Stimulated activated naive B cell treated with anti-CD40 and anti-IgM and Interleukin-4, amounts not matched to agents 10 μg/mL and 1 μg/mL and 100 μg/mL, for 72 hours (primary cell): ENCODE measurements around the gene CBX4.

ENCODE experiments used
- ATAC-seq, 2 donors: fragments of 150-1000 bp; cut with Tn5 transposase; replicated peaks; 2 replicates each; pipeline ENCODE4 v1.10.0; 2021; ENCODE audit warnings: moderate library complexity in 1 of 2
- DNase-seq: peaks from one replicate; pipeline ENCODE4 v3.0.0; 2021
- H3K27ac Mint-ChIP-seq: one replicate; pipeline ENCODE4 v1.8.0; 2022; ENCODE audit warnings: mild to moderate bottlenecking, mixed read lengths
- H3K27me3 Mint-ChIP-seq, 2 donors: one replicate each; pipeline ENCODE4 v1.8.0; 2022; ENCODE audit warnings: mixed read lengths in 2 of 2
- H3K36me3 Mint-ChIP-seq, 2 donors: one replicate each; pipeline ENCODE4 v1.8.0; 2022; ENCODE audit warnings: mixed read lengths in 2 of 2, mild to moderate bottlenecking in 1 of 2
- H3K4me1 Mint-ChIP-seq, 2 donors: one replicate each; pipeline ENCODE4 v1.8.0; 2022; ENCODE audit warnings: mixed read lengths in 2 of 2, mild to moderate bottlenecking in 1 of 2
- H3K4me3 Mint-ChIP-seq, 2 donors: one replicate each; pipeline ENCODE4 v1.8.0; 2022; ENCODE audit warnings: mild to moderate bottlenecking in 2 of 2, mixed read lengths in 2 of 2, moderate library complexity in 1 of 2
- H3K9me3 Mint-ChIP-seq, 2 donors: one replicate each; pipeline ENCODE4 v1.8.0; 2022; ENCODE audit warnings: mixed read lengths in 2 of 2, mild to moderate bottlenecking in 1 of 2

The CBX4 gene

GRCh38 chr17:79802039-79802735 is 37.1 kb downstream of the CBX4 start:
- peak overlapping the region; percentile 57 to 59 for H3K4me3 Mint-ChIP-seq
- H3K4me1 Mint-ChIP-seq: peaks cover 43 to 63% of the 10 kb centered on the region in 2 donors
- ATAC-seq (no peak), DNase-seq (no peak)
- peaks cover 0 to 20% of the 10 kb centered on the region in 2 donors for H3K9me3 Mint-ChIP-seq
- peaks cover 57 to 78% of the 10 kb centered on the region in 2 donors for H3K27me3 Mint-ChIP-seq
- H3K36me3 Mint-ChIP-seq: peaks cover 13 to 22% of the 10 kb centered on the region in 2 donors
- H3K27ac Mint-ChIP-seq: peak overlapping the region; percentile 88

DNA sequence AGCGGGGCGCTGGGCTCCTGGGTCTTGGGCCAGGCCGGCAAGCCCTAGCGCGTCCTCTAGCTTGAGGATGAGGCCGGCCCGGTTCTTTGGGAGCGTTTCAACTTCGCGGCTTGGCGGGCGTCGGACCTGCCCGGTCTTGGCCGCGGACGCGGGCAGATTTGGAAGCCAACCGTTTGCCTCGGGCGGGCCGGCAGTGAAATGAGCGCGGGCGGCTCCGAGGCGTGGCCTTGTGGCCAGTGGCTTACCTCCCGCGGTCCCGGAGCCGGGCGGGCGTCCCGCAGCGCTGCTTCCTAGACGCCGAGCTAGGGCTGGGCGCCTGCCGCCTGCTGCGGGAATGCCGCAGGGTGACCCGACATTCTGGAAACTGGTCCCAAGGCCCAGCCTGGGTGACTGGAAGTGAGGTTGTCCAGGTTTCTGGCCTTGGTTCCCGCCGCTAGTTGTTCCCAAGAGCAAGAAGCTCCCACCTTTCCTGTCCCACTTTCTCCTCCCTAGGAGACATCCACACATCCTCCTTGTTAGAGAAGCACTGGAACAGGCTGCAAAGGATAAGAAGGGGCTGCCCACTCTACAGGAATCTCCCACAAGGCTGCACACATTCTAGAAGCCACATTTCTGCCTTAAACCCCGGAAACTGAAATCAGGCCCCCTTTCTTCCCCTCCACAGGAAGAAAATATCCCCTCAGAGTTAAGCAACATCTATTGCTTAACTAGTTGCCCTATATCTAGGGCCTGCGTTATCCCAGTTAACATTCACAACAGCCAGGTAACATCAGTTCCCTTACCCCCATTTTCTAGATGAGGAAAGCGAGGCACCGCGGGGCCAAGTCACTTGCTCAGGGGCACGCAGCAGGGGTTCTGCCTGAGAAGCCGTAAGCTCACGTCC is 37.8 kb downstream of the CBX4 start:
- ATAC-seq (no peak), DNase-seq (no peak)
- peaks cover 15 to 22% of the 10 kb centered on the region in 2 donors for H3K36me3 Mint-ChIP-seq
- peaks cover 0 to 20% of the 10 kb centered on the region in 2 donors for H3K9me3 Mint-ChIP-seq
- peaks cover 41 to 61% of the 10 kb centered on the region in 2 donors for H3K4me1 Mint-ChIP-seq
- peak overlapping the region; percentile 88 for H3K27ac Mint-ChIP-seq
- H3K27me3 Mint-ChIP-seq: peaks cover 50 to 70% of the 10 kb centered on the region in 2 donors
- peak overlapping the region; percentile 57 to 59 for H3K4me3 Mint-ChIP-seq

DNA sequence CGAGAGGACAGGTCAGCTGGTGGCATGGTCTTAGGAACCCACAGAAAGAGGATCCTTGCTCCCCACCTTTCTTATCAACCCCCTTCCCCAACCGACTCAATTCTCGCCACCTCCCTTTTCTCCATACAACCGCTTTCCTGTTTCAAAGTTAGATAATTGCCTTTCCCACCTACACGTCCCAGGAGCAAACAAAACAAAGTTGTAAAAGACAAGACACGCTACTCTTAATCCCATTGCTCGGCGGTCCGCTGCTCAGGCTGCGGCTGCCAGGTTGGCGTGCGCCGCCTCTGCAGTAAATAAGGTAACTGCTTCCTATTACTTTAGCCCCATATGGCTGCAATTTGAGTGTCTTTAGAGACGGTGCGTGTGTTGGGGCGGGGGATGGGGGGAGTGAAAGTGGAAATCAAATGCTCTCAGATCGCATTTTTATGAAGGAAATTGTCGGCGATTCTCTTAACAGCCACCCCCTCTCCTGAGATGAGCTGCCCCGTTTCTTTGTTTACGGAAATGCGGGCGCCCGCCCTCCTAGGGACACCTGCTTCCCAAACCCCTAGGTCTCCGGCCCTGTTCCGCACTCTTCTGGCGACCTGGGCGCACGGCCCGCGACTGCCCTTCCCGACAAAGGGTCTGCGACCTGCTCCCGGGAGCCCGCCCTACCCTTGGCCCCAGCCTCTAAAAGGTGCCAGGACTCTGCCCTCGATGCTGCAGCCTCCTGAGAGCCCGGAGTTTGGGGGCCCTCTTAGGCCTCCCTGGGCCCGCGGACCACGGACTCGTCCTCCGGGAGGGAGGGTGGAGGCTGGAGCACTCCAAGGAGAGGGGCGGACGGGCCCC is 38.7 kb downstream of the CBX4 start:
- Mint-ChIP-seq H3K4me1 (peaks cover 43 to 63% of the 10 kb centered on the region in 2 donors), H3K27me3 (peaks cover 43 to 63% of the 10 kb centered on the region in 2 donors), H3K36me3 (peaks cover 15 to 22% of the 10 kb centered on the region in 2 donors), H3K9me3 (peaks cover 0 to 19% of the 10 kb centered on the region in 2 donors), H3K4me3 (peak overlapping the region; percentile 76), H3K27ac (peak overlapping the region; percentile 89)
- ATAC-seq (no peak), DNase-seq (no peak)

GRCh38 chr17:79799538-79800324 is 39.5 kb downstream of the CBX4 start:
- H3K9me3 Mint-ChIP-seq: peaks cover 0 to 14% of the 10 kb centered on the region in 2 donors
- peak overlapping the region; percentile 66 to 69 for H3K4me3 Mint-ChIP-seq
- H3K27me3 Mint-ChIP-seq: peaks cover 35 to 55% of the 10 kb centered on the region in 2 donors
- DNase-seq (no peak), ATAC-seq (no peak)
- H3K36me3 Mint-ChIP-seq: peaks cover 15 to 22% of the 10 kb centered on the region in 2 donors
- peaks cover 35 to 55% of the 10 kb centered on the region in 2 donors for H3K4me1 Mint-ChIP-seq
- H3K27ac Mint-ChIP-seq: peak overlapping the region; percentile 95

DNA sequence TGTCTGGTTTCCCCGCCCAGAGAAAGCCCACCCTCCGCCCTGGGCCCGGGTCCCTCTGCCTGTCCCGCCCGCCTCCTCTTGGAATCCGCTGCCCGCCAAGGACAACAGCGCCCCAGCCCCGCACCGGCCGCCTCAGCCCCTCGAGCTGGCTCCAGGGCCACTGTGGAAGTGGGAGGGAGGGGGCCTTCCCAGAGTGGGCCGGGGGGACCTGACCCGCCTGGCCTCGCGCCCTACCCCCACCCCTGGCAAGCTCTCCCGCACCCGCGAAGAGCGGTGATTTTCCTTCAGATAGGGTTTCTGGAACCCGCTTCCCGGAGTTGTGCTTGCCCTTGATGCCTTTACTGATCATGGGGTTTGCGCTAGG is 40.1 kb downstream of the CBX4 start:
- Mint-ChIP-seq H3K4me3 (peak overlapping the region; percentile 66 to 69), H3K27ac (peak overlapping the region; percentile 95), H3K9me3 (peaks cover 0 to 9% of the 10 kb centered on the region in 2 donors), H3K36me3 (peaks cover 13 to 19% of the 10 kb centered on the region in 2 donors), H3K27me3 (peaks cover 29 to 49% of the 10 kb centered on the region in 2 donors), H3K4me1 (peaks cover 30 to 50% of the 10 kb centered on the region in 2 donors)
- DNase-seq (no peak), ATAC-seq (no peak)

DNA sequence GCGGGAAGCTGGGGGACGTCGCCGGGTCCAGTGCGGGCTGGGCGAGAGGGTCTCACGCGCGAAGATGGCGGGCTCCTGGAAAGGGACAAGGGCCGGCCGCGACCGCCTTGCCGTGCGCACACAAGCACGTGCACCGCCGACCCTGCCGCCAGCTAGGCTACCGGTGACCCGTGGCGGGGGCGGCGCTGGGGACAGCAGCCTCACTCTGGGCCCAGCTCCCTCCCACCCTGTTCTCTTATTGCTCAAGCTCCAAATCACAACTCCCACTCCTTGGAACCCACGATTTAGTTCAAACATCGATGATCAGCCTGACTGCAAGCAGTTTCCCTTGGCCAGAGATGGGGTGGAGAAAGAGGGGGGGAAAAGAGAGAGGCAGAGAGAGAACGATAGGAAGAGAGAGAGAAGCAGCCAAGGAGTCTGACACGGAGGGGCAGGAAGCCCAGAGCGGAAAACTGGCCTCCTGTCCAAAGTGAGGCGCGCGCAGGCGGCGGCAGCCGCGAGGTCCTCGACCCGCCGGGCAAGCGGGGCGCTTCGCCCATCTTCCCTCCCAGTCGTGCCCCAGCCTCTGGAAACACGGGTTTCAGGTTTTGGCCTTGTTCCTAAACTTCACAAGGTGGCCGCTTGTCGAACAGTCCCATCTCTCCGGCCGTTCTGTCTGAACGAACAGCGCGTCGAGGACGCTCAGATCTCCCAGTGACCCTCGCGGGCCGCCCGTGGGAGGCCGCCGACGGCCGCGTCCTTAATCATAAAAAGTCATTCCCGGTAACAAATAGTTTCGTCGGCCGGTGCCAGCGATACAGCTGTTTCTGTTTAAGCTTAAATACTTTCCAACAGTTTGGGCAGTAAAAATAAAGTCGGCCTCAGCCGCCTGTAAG is 40.7 kb downstream of the CBX4 start:
- Mint-ChIP-seq H3K4me1 (peaks cover 29 to 45% of the 10 kb centered on the region in 2 donors), H3K36me3 (peaks cover 14 to 22% of the 10 kb centered on the region in 2 donors), H3K4me3 (peak overlapping the region; percentile 49 to 66), H3K27ac (peak overlapping the region; percentile 70), H3K27me3 (peaks cover 31 to 46% of the 10 kb centered on the region in 2 donors), H3K9me3 (peaks cover 0 to 8% of the 10 kb centered on the region in 2 donors)
- no peak for DNase-seq
- ATAC-seq: no peak

GRCh38 chr17:79797492-79798298 is 41.5 kb downstream of the CBX4 start:
- Mint-ChIP-seq H3K9me3 (peaks cover 0 to 7% of the 10 kb centered on the region in 2 donors), H3K27me3 (peaks cover 31 to 39% of the 10 kb centered on the region in 2 donors), H3K4me1 (peaks cover 29 to 43% of the 10 kb centered on the region in 2 donors), H3K4me3 (peak overlapping the region; percentile 49 to 86), H3K36me3 (peaks cover 14 to 22% of the 10 kb centered on the region in 2 donors), H3K27ac (no peak overlapping the region)
- DNase-seq (no peak), ATAC-seq (peak; percentile 14 to 27)

DNA sequence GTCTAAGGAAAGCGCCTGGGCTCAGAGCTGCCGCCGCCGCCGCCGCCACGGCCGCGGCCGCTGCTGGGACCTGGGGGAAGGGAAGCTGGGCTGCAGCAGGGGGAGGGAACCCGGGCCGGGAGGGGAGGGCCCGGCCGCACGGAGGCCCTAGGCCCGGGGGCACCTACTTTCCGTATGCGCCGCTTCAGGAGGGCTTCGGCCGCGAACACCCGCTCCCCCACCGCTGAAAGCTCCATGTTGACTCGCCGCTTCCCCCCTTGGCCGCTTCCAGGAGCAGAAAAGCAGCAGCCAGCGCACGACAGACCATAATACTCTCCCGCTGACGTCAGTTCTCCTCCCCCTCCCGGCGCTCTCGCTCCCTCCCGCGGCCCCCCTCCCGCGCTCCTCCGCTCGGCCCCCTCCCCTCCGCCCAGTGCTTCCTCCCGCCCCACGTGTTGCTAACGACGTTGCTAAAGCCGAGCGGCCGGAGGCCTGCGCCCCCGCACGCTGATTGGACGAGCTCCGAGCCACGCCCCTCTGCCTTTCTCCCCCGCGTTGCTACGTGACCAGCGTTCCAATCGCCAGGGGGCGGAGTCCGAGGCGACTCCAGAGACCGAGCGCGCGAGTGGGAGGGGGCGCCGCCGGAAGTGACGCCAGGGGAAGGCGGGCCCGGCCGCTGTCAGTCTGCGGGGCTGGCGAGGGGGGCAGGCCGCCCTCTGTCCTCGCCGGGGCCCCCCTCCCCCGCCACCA is 42.3 kb downstream of the CBX4 start, which contains the start of gene CBX8:
Gene CBX8, minus strand, starts transcription at position 315 of the 729 bp plus-strand sequence. Its CDS starts 79 bp downstream, at position 236.
- peaks cover 34 to 41% of the 10 kb centered on the region in 2 donors for H3K27me3 Mint-ChIP-seq
- DNase-seq: peak; percentile 99
- H3K27ac Mint-ChIP-seq: peak within 1 kb of the TSS; percentile 91
- peaks cover 13 to 20% of the 10 kb centered on the region in 2 donors for H3K36me3 Mint-ChIP-seq
- H3K4me1 Mint-ChIP-seq: peaks cover 28 to 41% of the 10 kb centered on the region in 2 donors
- H3K9me3 Mint-ChIP-seq: peaks cover 0 to 6% of the 10 kb centered on the region in 2 donors
- H3K4me3 Mint-ChIP-seq: peak within 1 kb of the TSS; percentile 86 to 90
- ATAC-seq: peak; percentile 92 to 93

DNA sequence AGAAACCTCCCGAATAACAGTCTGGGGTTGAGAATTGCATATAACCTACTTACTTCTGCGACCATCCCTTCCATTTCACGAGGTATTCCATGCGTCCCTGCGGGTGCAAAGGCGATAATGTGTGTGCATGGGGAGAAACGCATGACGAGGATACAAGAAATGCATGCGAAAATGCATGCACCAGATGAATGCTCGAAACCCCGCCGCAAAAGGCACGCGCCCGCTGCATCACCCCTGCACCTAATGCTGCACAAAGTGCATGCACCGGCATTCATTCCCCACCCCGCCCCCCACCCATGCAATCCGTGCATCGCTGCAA is 42.8 kb downstream of the CBX4 start:
- DNase-seq: no peak
- Mint-ChIP-seq H3K27ac (no peak overlapping the region), H3K4me3 (peak overlapping the region; percentile 86 to 90), H3K36me3 (peaks cover 12 to 17% of the 10 kb centered on the region in 2 donors), H3K9me3 (peaks cover 0 to 5% of the 10 kb centered on the region in 2 donors), H3K27me3 (peaks cover 30 to 40% of the 10 kb centered on the region in 2 donors), H3K4me1 (peaks cover 25 to 38% of the 10 kb centered on the region in 2 donors)
- ATAC-seq: no peak

- peaks cover 0 to 5% of the 10 kb centered on the region in 2 donors for H3K9me3 Mint-ChIP-seq
- H3K27ac Mint-ChIP-seq: no peak overlapping the region
- peaks cover 27 to 40% of the 10 kb centered on the region in 2 donors for H3K4me1 Mint-ChIP-seq
- ATAC-seq (no peak), DNase-seq (no peak)
- peaks cover 32 to 41% of the 10 kb centered on the region in 2 donors for H3K27me3 Mint-ChIP-seq
- peaks cover 12 to 17% of the 10 kb centered on the region in 2 donors for H3K36me3 Mint-ChIP-seq
- peak overlapping the region; percentile 86 to 90 for H3K4me3 Mint-ChIP-seq
Observed at GRCh38 chr17:79795795-79796443, 43.3 kb downstream of the CBX4 start.
